PC-9 (cell line): ENCODE measurements around the gene ALX4. TPM values are rescaled to one million over a fixed set of nuclear protein-coding genes. Genes with fewer than 3 reads are reported as not detected.

Source experiments
- BruUV-seq: library from RNA; stranded (reverse); fragments of 400-500 nt; replicated peaks from 2 replicates; lab custom pipeline; 2021; lab: Mats Ljungman, UMichigan
- CTCF ChIA-PET: fragments of 300-600 bp; sonication (Branson Sonifier 250); formaldehyde crosslinking; loops from one replicate; lab custom pipeline; 2022; ENCODE audit warnings: antibody characterized with exemption; lab: Charles Lee
- POLR2A ChIA-PET: fragments of 300-600 bp; sonication (Branson Sonifier 250); formaldehyde crosslinking; loops from one replicate; lab custom pipeline; 2022; ENCODE audit warnings: antibody characterized with exemption; ENCODE audit not compliant: unreplicated experiment; lab: Charles Lee
- DNase-seq, 2 experiments: peaks; one replicate each; pipeline versions ENCODE4 v3.0.0 to v3.0.0-alpha.2; 2015 to 2022; ENCODE audit warnings: mixed read lengths in 1 of 2
- H2AFZ ChIP-seq: fragments of 200-600 bp; sonication (generic); 2 replicates; pipeline ENCODE4 v1.8.1; 2017; ENCODE audit warnings: antibody characterized with exemption
- H3F3A ChIP-seq: fragments of 200-600 bp; sonication (generic); 2 replicates; pipeline ENCODE4 v1.8.1; 2017; ENCODE audit warnings: antibody characterized with exemption, mild to moderate bottlenecking, low read depth; ENCODE audit not compliant: insufficient read depth
- H3K27ac ChIP-seq: fragments of 200-600 bp; sonication (generic); 2 replicates; pipeline ENCODE4 v1.6.1; 2016; ENCODE audit warnings: mixed run types
- H3K27me3 ChIP-seq: fragments of 200-600 bp; sonication (generic); 2 replicates; pipeline ENCODE4 v1.6.1; 2016; ENCODE audit warnings: low read depth, mixed run types; ENCODE audit not compliant: insufficient read depth
- H3K36me3 ChIP-seq: fragments of 200-600 bp; sonication (generic); 2 replicates; pipeline ENCODE4 v1.6.1; 2016; ENCODE audit warnings: low read depth, mixed run types
- H3K4me1 ChIP-seq: fragments of 200-600 bp; sonication (generic); replicated peaks from 2 replicates; pipeline ENCODE4 v1.6.1; 2016; ENCODE audit warnings: mixed run types; ENCODE audit not compliant: insufficient read depth
- H3K4me2 ChIP-seq: fragments of 200-600 bp; sonication (generic); 2 replicates; pipeline ENCODE4 v1.6.1; 2017; ENCODE audit warnings: mixed run types
- H3K4me3 ChIP-seq: fragments of 200-600 bp; sonication (generic); 2 replicates; pipeline ENCODE4 v1.6.1; 2016; ENCODE audit warnings: mixed run types
- H3K79me2 ChIP-seq: fragments of 200-600 bp; sonication (generic); 2 replicates; pipeline ENCODE4 v1.6.1; 2017; ENCODE audit warnings: low read depth, mixed run types
- H3K9me2 ChIP-seq: fragments of 200-600 bp; sonication (generic); 2 replicates; pipeline ENCODE4 v1.8.1; 2017; ENCODE audit warnings: mild to moderate bottlenecking; ENCODE audit not compliant: insufficient read depth
- H3K9me3 ChIP-seq: fragments of 200-600 bp; sonication (generic); 2 replicates; pipeline ENCODE4 v1.8.1; 2016; ENCODE audit warnings: low read depth; ENCODE audit not compliant: insufficient read depth
- H4K20me1 ChIP-seq: fragments of 200-600 bp; sonication (generic); 2 replicates; pipeline ENCODE4 v1.8.1; 2017; ENCODE audit not compliant: insufficient read depth
- CTCF ChIP-seq: fragments of 200-600 bp; sonication (generic); conservative IDR thresholded peaks from 2 replicates; pipeline ENCODE4 v1.6.1; 2017; ENCODE audit warnings: mixed run types, antibody characterized with exemption, mild to moderate bottlenecking, moderate library complexity
- EZH2 ChIP-seq: fragments of 200-600 bp; sonication (generic); IDR thresholded peaks from 2 replicates; pipeline ENCODE4 v1.8.0; 2017; ENCODE audit warnings: antibody characterized with exemption, low read depth
- intact Hi-C: fragments of 100-400 bp; cut with micrococcal nuclease; formaldehyde crosslinking; loops from one replicate; pipeline ENCODE4 v1.10.0; 2022; ENCODE audit not compliant: unreplicated experiment
- total RNA-seq: library from RNA; stranded (reverse); gene quantifications from 2 replicates; pipeline ENCODE4 v1.2.3, GENCODE V29; 2021

Gene ALX4
- total RNA-seq, 1 experiment from 2014 or later = not detected

- DNase-seq = no peak
- Histone ChIP-seq H3K79me2 (no peaks in the 10 kb centered on the region), H3K4me2 (no peak overlapping the region), H4K20me1 (no peaks in the 10 kb centered on the region), H3K4me1 (no peaks in the 10 kb centered on the region), H3K9me2 (no peaks in the 10 kb centered on the region), H2AFZ (no peak overlapping the region), H3K27ac (no peak overlapping the region), H3K36me3 (no peaks in the 10 kb centered on the region), H3K9me3 (no peaks in the 10 kb centered on the region; the same call in 1 of the 2 replicates), H3K27me3 (peaks cover 98% of the 10 kb centered on the region), H3F3A (no peaks in the 10 kb centered on the region), H3K4me3 (no peak overlapping the region)
- intact Hi-C loops = no loop called here
- POLR2A ChIA-PET = interaction anchor here (0.7 kb wide), 1 partner anchor 42 kb away, joined by 3 read pairs; no protein-coding TSS in a partner anchor
- BruUV-seq = no TSS peak
- TF ChIP-seq CTCF (no peak), EZH2 (no peak)
- CTCF ChIA-PET = interaction anchor here (0.6 to 0.7 kb wide), 2 partner anchors 98 to 426 kb away, joined by 4 to 6 read pairs; no protein-coding TSS in a partner anchor
These were observed 32.5 kb downstream of the ALX4 start for GRCh38 chr11:44277196-44278090.

GRCh38 chr11:44275961-44276550, 33.9 kb downstream of the ALX4 start:
- intact Hi-C loops = no loop called here
- no peaks in the 10 kb centered on the region; the same call in 1 of the 2 replicates for H3K9me3 ChIP-seq
- no peaks in the 10 kb centered on the region for H3F3A ChIP-seq
- BruUV-seq = no TSS peak
- peaks cover 95% of the 10 kb centered on the region for H3K27me3 ChIP-seq
- no peaks in the 10 kb centered on the region for H3K36me3 ChIP-seq
- no peaks in the 10 kb centered on the region for H3K4me1 ChIP-seq
- ChIA-PET POLR2A (interaction anchor here (0.6 kb wide), 1 partner anchor 213 kb away, joined by 4 read pairs; no protein-coding TSS in a partner anchor), CTCF (no interaction called here)
- H3K27ac ChIP-seq = no peak overlapping the region
- no peak overlapping the region for H3K4me3 ChIP-seq
- DNase-seq = no peak
- no peak overlapping the region for H3K4me2 ChIP-seq
- H4K20me1 ChIP-seq = no peaks in the 10 kb centered on the region
- H3K9me2 ChIP-seq = no peaks in the 10 kb centered on the region
- TF ChIP-seq EZH2 (no peak), CTCF (no peak)
- no peaks in the 10 kb centered on the region for H3K79me2 ChIP-seq
- no peak overlapping the region for H2AFZ ChIP-seq

GRCh38 chr11:44275241-44275640, 34.7 kb downstream of the ALX4 start:
- no peaks in the 10 kb centered on the region; the same call in 1 of the 2 replicates for H3K9me3 ChIP-seq
- no peak overlapping the region for H3K4me3 ChIP-seq
- DNase-seq = no peak
- TF ChIP-seq EZH2 (no peak), CTCF (no peak)
- no TSS peak for BruUV-seq
- no peaks in the 10 kb centered on the region for H3F3A ChIP-seq
- H3K4me1 ChIP-seq = no peaks in the 10 kb centered on the region
- no peak overlapping the region for H3K4me2 ChIP-seq
- POLR2A ChIA-PET = interaction anchor here (0.6 kb wide), 1 partner anchor 212 kb away, joined by 4 read pairs; no protein-coding TSS in a partner anchor
- H3K9me2 ChIP-seq = no peaks in the 10 kb centered on the region
- CTCF ChIA-PET = no interaction called here
- H3K27me3 ChIP-seq = peaks cover 95% of the 10 kb centered on the region
- intact Hi-C loops = no loop called here
- no peaks in the 10 kb centered on the region for H3K36me3 ChIP-seq
- H3K27ac ChIP-seq = no peak overlapping the region
- H2AFZ ChIP-seq = no peak overlapping the region
- H3K79me2 ChIP-seq = no peaks in the 10 kb centered on the region
- no peaks in the 10 kb centered on the region for H4K20me1 ChIP-seq
